A549 (cell line): ENCODE measurements around the gene RTL9. TPM values are rescaled to one million over a fixed set of nuclear protein-coding genes. Genes with fewer than 3 reads are reported as not detected.

Experiments used
- ATAC-seq, 2 experiments: fragments of 200-7000 bp in 1 of 2; fragments of >200 bp in 1 of 2; cut with Nextera tagmentation in 1 of 2; cut with Tn5 transposase in 1 of 2; 3 replicates each; pipeline versions ENCODE4 v1.8.0 to v1.9.1; 2018 to 2020; ENCODE audit warnings: mild to moderate bottlenecking in 1 of 2, moderate library complexity in 1 of 2
- CTCF ChIA-PET: fragments of 300-600 bp; sonication (Branson Sonifier 250); formaldehyde crosslinking; extraction: SDS; loops from one replicate; lab custom pipeline; 2021; ENCODE audit warnings: antibody characterized with exemption, inconsistent platforms; lab: Yijun Ruan, JAX
- POLR2A ChIA-PET: fragments of 350-600 bp; formaldehyde crosslinking; extraction: SDS; loops from one replicate; lab custom pipeline; 2021; ENCODE audit warnings: antibody characterized with exemption, inconsistent platforms; lab: Yijun Ruan, JAX
- DNase-seq, 2 experiments: peaks; one replicate each; pipeline versions ENCODE4 v3.0.0 to v3.0.0-alpha.2; 2011 to 2016; ENCODE audit warnings: low read depth in 1 of 2, low spot score in 1 of 2
- FAIRE-seq: peaks from 2 replicates; lab custom pipeline; 2011; peaks lifted over from hg19 to GRCh38; lab: Jason Lieb, UNC
- H3K27ac ChIP-seq, 2 experiments: fragments of >200 bp; sonication (Bioruptor Twin); formaldehyde crosslinking; 3 replicates each; pipeline ENCODE4 v1.5.1; 2016 to 2017
- H3K4me1 ChIP-seq: fragments of >200 bp; sonication (Bioruptor Twin); formaldehyde crosslinking; 3 replicates; pipeline ENCODE4 v1.6.1; 2016
- H3K4me2 ChIP-seq: fragments of >200 bp; sonication (Bioruptor Twin); formaldehyde crosslinking; 3 replicates; pipeline ENCODE4 v1.6.1; 2016
- H3K4me3 ChIP-seq: fragments of >200 bp; sonication (Bioruptor Twin); formaldehyde crosslinking; 3 replicates; pipeline ENCODE4 v1.5.1; 2016
- H3K9me3 ChIP-seq: fragments of >200 bp; sonication (Bioruptor Twin); formaldehyde crosslinking; 3 replicates; pipeline ENCODE4 v1.6.1; 2016
- ATOH8 ChIP-seq: fragments of 250-450 bp; sonication (Bioruptor Pico); IDR thresholded peaks from 2 replicates; pipeline ENCODE4 v1.5.0; 2020; ENCODE audit warnings: low read depth, mild to moderate bottlenecking, moderate library complexity
- CBX2 ChIP-seq: fragments of 200-600 bp; sonication (generic); IDR thresholded peaks from 2 replicates; pipeline ENCODE4 v1.6.1; 2016; ENCODE audit warnings: low read depth, mild to moderate bottlenecking, borderline replicate concordance
- CBX8 ChIP-seq: fragments of 200-600 bp; sonication (generic); IDR thresholded peaks from 2 replicates; pipeline ENCODE4 v1.6.1; 2016
- CTCF ChIP-seq: fragments of >200 bp; sonication (Bioruptor Twin); formaldehyde crosslinking; IDR thresholded peaks from 3 replicates; pipeline ENCODE4 v1.5.1; 2016
- E2F6 ChIP-seq: IDR thresholded peaks from 2 replicates; pipeline ENCODE4 v1.6.1; 2012; ENCODE audit warnings: low read depth, borderline replicate concordance
- EHMT2 ChIP-seq: fragments of 200-600 bp; sonication (generic); IDR thresholded peaks from 2 replicates; pipeline ENCODE4 v1.6.1; 2016; ENCODE audit warnings: antibody characterized with exemption, low read depth, mild to moderate bottlenecking, moderate library complexity
- FOXS1 ChIP-seq: fragments of 250-450 bp; sonication (Bioruptor Pico); IDR thresholded peaks from 2 replicates; pipeline ENCODE4 v1.5.0; 2020; ENCODE audit warnings: mild to moderate bottlenecking, moderate library complexity
- GATA3 ChIP-seq: IDR thresholded peaks from 2 replicates; pipeline ENCODE4 v1.6.1; 2012; ENCODE audit warnings: borderline replicate concordance
- HES2 ChIP-seq: fragments of >200 bp; sonication (Bioruptor Twin); formaldehyde crosslinking; IDR thresholded peaks from 2 replicates; pipeline ENCODE4 v1.6.1; 2016
- HMGXB4 ChIP-seq: fragments of 250-450 bp; sonication (Bioruptor Pico); IDR thresholded peaks from 2 replicates; pipeline ENCODE4 v1.5.0; 2021; ENCODE audit warnings: mild to moderate bottlenecking, moderate library complexity, borderline replicate concordance
- HOXA7 ChIP-seq: fragments of 250-450 bp; sonication (Bioruptor Pico); IDR thresholded peaks from 2 replicates; pipeline ENCODE4 v1.5.0; 2020; ENCODE audit warnings: mild to moderate bottlenecking, moderate library complexity
- HOXB13 ChIP-seq: fragments of 250-450 bp; sonication (Bioruptor Pico); IDR thresholded peaks from 2 replicates; pipeline ENCODE4 v1.5.0; 2020; ENCODE audit warnings: low read depth, mild to moderate bottlenecking, moderate library complexity
- KDM1A ChIP-seq: fragments of 200-600 bp; sonication (generic); IDR thresholded peaks from 2 replicates; pipeline ENCODE4 v1.6.1; 2016; ENCODE audit warnings: low read depth, mild to moderate bottlenecking
- KDM5A ChIP-seq: fragments of 200-600 bp; sonication (generic); IDR thresholded peaks from 2 replicates; pipeline ENCODE4 v1.6.1; 2016; ENCODE audit warnings: antibody characterized with exemption, mild to moderate bottlenecking
- MAFK ChIP-seq: fragments of 450-650 bp; IDR thresholded peaks from 2 replicates; pipeline ENCODE4 v1.6.1; 2014; ENCODE audit not compliant: partially characterized antibody
- MAZ ChIP-seq: fragments of 150-350 bp; IDR thresholded peaks from 2 replicates; pipeline ENCODE4 v1.6.1; 2014; ENCODE audit warnings: antibody characterized with exemption, low read depth, low read length, borderline replicate concordance
- NPAS2 ChIP-seq: fragments of 250-450 bp; sonication (Bioruptor Pico); IDR thresholded peaks from 2 replicates; pipeline ENCODE4 v1.8.0; 2022; ENCODE audit warnings: mild to moderate bottlenecking, moderate library complexity, borderline replicate concordance
- NR3C1 ChIP-seq: fragments of >200 bp; sonication (Bioruptor Twin); formaldehyde crosslinking; IDR thresholded peaks from 3 replicates; pipeline ENCODE4 v1.6.1; 2017
- PBX3 ChIP-seq: IDR thresholded peaks from 2 replicates; pipeline ENCODE4 v1.6.1; 2012
- POLR2AphosphoS2 ChIP-seq: conservative IDR thresholded peaks from 2 replicates; pipeline ENCODE4 v1.6.1; 2012; ENCODE audit warnings: low read length, improper control_type of control experiment, inconsistent platforms
- RARB ChIP-seq: fragments of 250-450 bp; sonication (Bioruptor Pico); IDR thresholded peaks from 2 replicates; pipeline ENCODE4 v1.8.0; 2021; ENCODE audit warnings: mild to moderate bottlenecking, moderate library complexity
- RCOR1 ChIP-seq: fragments of 150-350 bp; IDR thresholded peaks from 2 replicates; pipeline ENCODE4 v1.6.1; 2014; ENCODE audit warnings: antibody characterized with exemption, low read length, low read depth
- REST ChIP-seq: fragments of 200-600 bp; sonication (generic); IDR thresholded peaks from 2 replicates; pipeline ENCODE4 v1.6.1; 2016; ENCODE audit warnings: antibody characterized with exemption, mild to moderate bottlenecking, moderate library complexity
- SREBF2 ChIP-seq: fragments of 450-650 bp; IDR thresholded peaks from 2 replicates; pipeline ENCODE4 v1.6.1; 2014; ENCODE audit warnings: mild to moderate bottlenecking, moderate library complexity
- TP53 ChIP-seq: fragments of 250-450 bp; sonication (Bioruptor Pico); IDR thresholded peaks from 2 replicates; pipeline ENCODE4 v1.5.0; 2021; ENCODE audit warnings: mild to moderate bottlenecking, moderate library complexity
- ZC3H11A ChIP-seq: fragments of 450-650 bp; IDR thresholded peaks from 2 replicates; pipeline ENCODE4 v1.6.1; 2014; ENCODE audit warnings: antibody characterized with exemption, mild to moderate bottlenecking
- ZFP36 ChIP-seq: fragments of 450-650 bp; IDR thresholded peaks from 2 replicates; pipeline ENCODE4 v1.6.1; 2014; ENCODE audit warnings: borderline replicate concordance; ENCODE audit not compliant: partially characterized antibody
- WGBS: methylation state at CpG from one replicate; pipeline ENCODE4 v1.1.6; 2017; ENCODE audit errors: missing lambda C conversion rate; 5-methylcytosine and 5-hydroxymethylcytosine counted together
- polyA plus RNA-seq, 4 experiments: library from polyadenylated mRNA; depleted of rRNA in 3 of 4; stranded (reverse); fragments of >200 nt; fragmentation: RNase III in 1 of 4; extraction: RNeasy Plus Mini Kit Qiagen cat#74134 plus additional on column Dnase treatment in 1 of 4; gene quantifications; 2 replicates in 3 of 4; 3 replicates in 1 of 4; pipeline ENCODE4 v1.2.3, GENCODE V29; 2011 to 2017

Gene RTL9
- polyA plus RNA-seq, 2 of the 4 experiments (the other 2 are of a cell fraction): 0.04 to 0.06 TPM

GRCh38 chrX:110363244-110363643 lies 4.6 kb downstream of the RTL9 start:
- no peak for ATAC-seq
- Histone ChIP-seq H3K4me3 (no peak overlapping the region), H3K9me3 (no peaks in the 10 kb centered on the region), H3K4me1 (no peaks in the 10 kb centered on the region), H3K4me2 (no peak overlapping the region), H3K27ac (no peak overlapping the region)
- ChIA-PET CTCF (no interaction called here), POLR2A (no interaction called here)
- TF ChIP-seq CBX8: no peak
- no peak for TF ChIP-seq E2F6
- no peak for TF ChIP-seq RARB
- TF ChIP-seq PBX3: no peak
- no peak for TF ChIP-seq HOXA7
- TF ChIP-seq NR3C1: no peak
- TF ChIP-seq ZFP36: no peak
- TF ChIP-seq HOXB13 (CRISPR knock-in tag): no peak
- TF ChIP-seq NPAS2: no peak
- no peak for TF ChIP-seq MAZ
- no peak for TF ChIP-seq POLR2AphosphoS2
- no peak for TF ChIP-seq GATA3
- no peak for TF ChIP-seq SREBF2
- TF ChIP-seq HES2: no peak
- TF ChIP-seq TP53 (CRISPR knock-in tag): no peak
- no peak for TF ChIP-seq MAFK
- DNase-seq: no peak
- 36% methylated on average over 1 of the region's 1 CpG for WGBS
- FAIRE-seq: no peak

- POLR2A ChIA-PET: no interaction called here
- WGBS: 41% methylated on average over 2 of the region's 2 CpGs
- FAIRE-seq: no peak
Observed at GRCh38 chrX:110373310-110373709, 14.7 kb downstream of the RTL9 start.

More at GRCh38 chrX:110373310-110373709, 14.7 kb downstream of the RTL9 start:
- CTCF ChIA-PET: interaction anchor here (1.4 to 2.3 kb wide), 2 partner anchors 10 to 30 kb away, joined by 3 to 5 read pairs; no protein-coding TSS in a partner anchor
- Histone ChIP-seq H3K9me3 (no peaks in the 10 kb centered on the region), H3K27ac (no peak overlapping the region), H3K4me1 (no peaks in the 10 kb centered on the region), H3K4me2 (no peak overlapping the region), H3K4me3 (no peak overlapping the region)
- ATAC-seq: no peak
- no peak for TF ChIP-seq FOXS1 (CRISPR knock-in tag)
- TF ChIP-seq MAFK: no peak
- no peak for TF ChIP-seq ATOH8 (CRISPR knock-in tag)
- no peak for TF ChIP-seq HMGXB4 (CRISPR knock-in tag)
- TF ChIP-seq HOXA7: no peak
- no peak for TF ChIP-seq MAZ
- TF ChIP-seq ZFP36: no peak
- no peak for TF ChIP-seq HES2
- no peak for TF ChIP-seq KDM5A
- no peak for TF ChIP-seq CTCF
- TF ChIP-seq RCOR1: no peak
- no peak for TF ChIP-seq EHMT2
- no peak for TF ChIP-seq HOXB13 (CRISPR knock-in tag)
- TF ChIP-seq SREBF2: no peak
- TF ChIP-seq REST: no peak
- TF ChIP-seq KDM1A: no peak
- no peak for TF ChIP-seq ZC3H11A
- TF ChIP-seq CBX2: no peak
- TF ChIP-seq, all 56 proteins: peak for 0
- no peak for DNase-seq
